SK-N-MC (cell line): ENCODE measurements around the gene EOLA1.
A peak's percentile ranks its signal among the peaks of the same experiment; 100 is the strongest.
"Not testable (repeated sequence)": the region's sequence is repeated elsewhere in the genome, so short reads cannot be mapped to it uniquely, and the experiment has no call there.

ENCODE experiments used
- DNase-seq: peaks from one replicate; pipeline ENCODE4 v3.0.0-alpha.2; 2011; ENCODE audit warnings: low read depth, low spot score
- H3K27ac ChIP-seq: fragments of 200-600 bp; sonication (generic); 2 replicates; pipeline ENCODE4 v1.5.1; 2016; ENCODE audit warnings: mixed run types
- H3K36me3 ChIP-seq: fragments of 200-600 bp; sonication (generic); 2 replicates; pipeline ENCODE4 v1.6.1; 2017; ENCODE audit warnings: antibody characterized with exemption, low read length, mixed read lengths; ENCODE audit not compliant: insufficient read depth
- H3K4me3 ChIP-seq: fragments of 200-600 bp; sonication (generic); 2 replicates; pipeline ENCODE4 v1.5.1; 2016
- H3K9ac ChIP-seq: fragments of 200-600 bp; sonication (generic); 2 replicates; pipeline ENCODE4 v1.8.0; 2017; ENCODE audit warnings: mixed run types, mixed read lengths; ENCODE audit not compliant: insufficient read length
- H3K9me3 ChIP-seq: fragments of 200-600 bp; sonication (generic); 2 replicates; pipeline ENCODE4 v1.6.1; 2017; ENCODE audit warnings: low read depth, mild to moderate bottlenecking, antibody characterized with exemption, low read length, moderate library complexity, mixed read lengths
- EZH2 ChIP-seq: fragments of 200-600 bp; sonication (generic); IDR thresholded peaks from one replicate; pipeline ENCODE4 v1.6.1; 2017; ENCODE audit warnings: antibody characterized with exemption
- FOXP2 ChIP-seq: optimal IDR thresholded peaks from 2 replicates; pipeline ENCODE3; 2011; ENCODE audit warnings: mild to moderate bottlenecking, moderate library complexity; ENCODE audit not compliant: insufficient read depth; ENCODE audit errors: extremely low read length, control extremely low read depth
- POLR2AphosphoS5 ChIP-seq: IDR thresholded peaks from 2 replicates; pipeline ENCODE4 v1.6.1; 2012; ENCODE audit warnings: mild to moderate bottlenecking, low read depth, low read length, borderline replicate concordance

EOLA1 gene

DNA sequence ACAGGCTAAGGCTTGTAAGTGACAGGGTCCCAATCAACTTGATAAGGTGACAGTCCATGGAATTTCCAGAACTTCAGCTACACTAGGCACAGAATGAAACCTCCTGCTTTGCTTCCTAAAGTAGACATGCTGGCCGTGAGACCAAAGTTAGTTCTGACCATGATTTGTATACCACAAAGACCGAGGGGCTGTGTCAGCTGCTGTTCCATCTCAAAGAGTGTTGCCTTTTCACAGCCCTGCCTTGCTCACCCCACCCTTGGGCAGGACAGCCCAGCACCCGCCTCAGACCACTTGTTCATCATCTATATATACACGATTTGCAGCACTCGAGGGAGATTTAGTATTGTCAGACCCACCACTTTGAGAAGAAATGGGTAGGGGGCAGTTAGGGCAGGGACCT is 41.0 kb upstream of the EOLA1 start:
- no peak overlapping the region for H3K27ac ChIP-seq
- H3K9ac ChIP-seq = no peak overlapping the region
- no peaks in the 10 kb centered on the region for H3K9me3 ChIP-seq
- TF ChIP-seq FOXP2 = no peak
- TF ChIP-seq EZH2 = no peak
- TF ChIP-seq POLR2AphosphoS5 = no peak
- peaks cover 8% of the 10 kb centered on the region; the same call in 1 of the 2 replicates for H3K36me3 ChIP-seq
- no peak for DNase-seq
- H3K4me3 ChIP-seq = no peak overlapping the region

DNA sequence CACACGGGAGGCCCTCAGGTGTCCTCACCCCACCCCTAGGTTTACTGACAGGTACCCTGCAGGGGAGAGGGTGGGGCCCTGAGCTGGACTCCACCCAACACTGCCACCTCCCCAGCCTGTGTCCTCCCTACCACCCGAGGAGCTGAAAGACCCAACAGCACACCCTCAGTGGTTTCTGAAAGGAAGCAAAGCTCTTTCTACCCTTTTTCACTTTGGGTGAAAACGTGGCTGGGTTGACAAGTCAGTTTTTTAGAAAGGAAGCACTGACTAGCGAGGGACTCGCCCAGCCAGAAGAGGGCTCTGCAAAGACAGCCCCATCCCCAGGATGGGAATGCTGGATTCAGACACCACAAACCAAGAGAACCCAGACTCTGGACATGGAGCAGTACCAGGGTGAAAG is 37.9 kb upstream of the EOLA1 start:
- H3K9me3 ChIP-seq, H3K4me3 ChIP-seq, H3K36me3 ChIP-seq, H3K27ac ChIP-seq, H3K9ac ChIP-seq, DNase-seq: not testable (repeated sequence)

DNA sequence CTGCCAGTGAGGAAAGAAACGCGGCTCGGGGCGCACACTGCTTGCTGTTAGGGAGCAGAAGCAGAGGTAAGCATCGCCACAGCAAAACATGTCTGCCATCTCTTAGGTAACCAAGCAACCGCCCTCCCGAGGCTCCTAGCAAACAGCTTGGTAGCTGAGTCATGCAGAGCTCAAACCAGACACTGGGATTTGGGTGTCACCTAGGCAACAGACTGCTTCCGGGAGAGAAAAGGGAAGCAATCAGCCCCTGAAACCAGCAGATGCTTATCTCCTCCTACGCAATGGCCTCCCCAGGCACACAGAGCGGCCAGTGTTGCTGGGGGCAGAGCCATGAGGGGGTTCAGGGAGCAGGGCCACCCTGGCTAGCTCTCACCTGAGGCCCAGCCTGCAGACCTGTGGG is 37.4 kb upstream of the EOLA1 start:
- not testable (repeated sequence) for DNase-seq, H3K4me3 ChIP-seq, H3K27ac ChIP-seq, H3K9ac ChIP-seq, H3K9me3 ChIP-seq, H3K36me3 ChIP-seq

DNA sequence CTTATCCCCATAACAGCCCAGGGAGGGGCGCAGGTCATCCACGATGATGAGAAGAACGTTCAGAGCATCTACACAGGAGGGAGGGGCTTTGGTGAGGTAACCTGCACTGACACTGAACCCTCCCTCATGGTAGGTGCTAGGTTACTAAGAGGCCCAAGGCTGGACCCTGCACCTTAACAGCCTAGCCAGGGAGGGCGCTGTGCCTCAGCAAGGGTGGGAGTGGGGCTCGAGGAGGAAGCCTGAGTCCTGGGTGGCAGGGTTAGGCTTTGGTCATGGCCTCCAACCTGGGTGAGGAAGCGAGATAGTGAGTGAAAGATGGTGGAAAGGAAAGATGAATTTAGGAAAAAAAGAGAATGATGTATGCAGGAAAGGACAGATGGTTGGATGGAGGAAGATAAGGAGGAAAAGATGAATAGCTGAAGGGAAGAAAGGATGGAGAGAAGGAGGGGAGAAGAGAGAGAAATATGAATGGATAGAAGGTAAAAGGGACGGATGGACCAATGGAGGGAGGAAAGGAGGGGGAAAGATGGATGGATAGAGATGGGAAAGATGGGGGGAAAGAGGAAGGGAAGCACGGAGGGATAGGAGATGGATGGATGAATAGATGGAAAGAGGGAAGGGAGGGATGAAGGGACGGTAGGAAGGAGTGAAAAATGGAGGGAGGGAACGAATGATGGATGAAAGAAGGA is 36.4 kb upstream of the EOLA1 start:
- Histone ChIP-seq H3K9ac (peak overlapping the region; percentile 45), H3K9me3 (no peaks in the 10 kb centered on the region), H3K4me3 (peak overlapping the region; percentile 77), H3K27ac (no peak overlapping the region), H3K36me3 (no peaks in the 10 kb centered on the region)
- TF ChIP-seq FOXP2 (no peak), POLR2AphosphoS5 (no peak), EZH2 (no peak)
- no peak for DNase-seq

DNA sequence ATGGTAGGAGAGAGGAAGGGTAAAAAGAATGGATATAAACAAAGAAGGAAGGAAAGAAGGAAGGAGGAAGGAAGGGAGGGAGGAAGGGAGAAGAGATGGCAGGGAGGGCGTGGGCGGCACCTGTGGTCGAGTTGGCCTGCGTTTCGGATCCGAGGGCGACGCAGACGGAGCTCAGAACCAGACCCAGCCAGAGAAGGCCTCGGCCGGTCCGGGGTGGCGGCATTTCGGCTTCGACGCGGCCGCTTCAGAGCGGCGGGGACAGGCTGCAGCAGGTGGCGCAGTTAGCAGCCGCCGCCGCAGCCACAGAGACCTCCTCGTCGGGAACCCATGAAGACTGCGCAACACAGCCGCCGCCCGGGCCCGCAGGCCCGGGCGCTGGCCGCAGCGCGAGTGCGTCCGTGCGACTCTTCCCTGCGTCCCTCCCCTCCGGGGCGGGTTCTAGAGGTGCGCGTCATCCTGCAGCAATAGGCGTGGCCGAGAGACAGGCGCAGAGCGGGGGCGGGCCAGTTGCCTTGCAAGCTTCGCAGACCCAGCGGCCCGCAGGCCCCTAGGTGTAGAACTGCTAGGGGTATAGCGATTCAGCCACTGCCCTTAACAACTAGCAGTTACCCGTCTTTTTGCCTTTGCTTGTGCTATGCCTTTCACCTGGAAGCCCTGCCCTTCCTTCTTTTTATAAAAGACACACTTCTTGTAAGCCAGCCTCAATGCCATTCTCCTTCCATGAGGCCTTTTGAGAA is 35.7 kb upstream of the EOLA1 start, which contains the start of gene IDS:
IDS (minus strand) TSS at position 392 of the 737 bp plus-strand sequence; CDS start at position 223, 169 bp downstream.
- peak within 1 kb of the TSS; percentile 45 for H3K9ac ChIP-seq
- H3K27ac ChIP-seq = no peak within 1 kb of the TSS
- peak within 1 kb of the TSS; percentile 77 for H3K4me3 ChIP-seq
- TF ChIP-seq EZH2 (no peak), FOXP2 (no peak), POLR2AphosphoS5 (peak; percentile 63)
- H3K9me3 ChIP-seq = no peaks in the 10 kb centered on the region
- no peaks in the 10 kb centered on the region for H3K36me3 ChIP-seq
- no peak for DNase-seq

DNA sequence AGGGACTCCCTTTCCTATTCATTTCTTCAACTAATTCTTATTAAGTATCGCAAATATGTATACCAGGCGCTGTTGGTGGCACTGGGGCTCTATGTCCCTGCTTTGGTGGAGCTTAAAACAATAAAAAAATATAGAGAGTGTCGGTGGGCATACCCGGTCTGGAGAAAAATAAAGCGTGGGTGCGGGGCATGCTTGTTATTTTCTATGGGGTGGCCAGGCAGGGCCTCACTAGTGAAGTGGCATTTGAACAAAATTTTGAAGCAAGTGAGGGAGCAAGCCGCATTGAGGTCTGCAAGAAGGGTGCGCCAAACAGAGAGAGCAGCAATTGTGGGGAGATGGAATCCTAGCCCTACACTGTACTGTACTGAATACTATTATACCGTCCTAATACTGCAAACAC is 35.1 kb upstream of the EOLA1 start:
- H3K27ac ChIP-seq = no peak overlapping the region
- DNase-seq = no peak

DNA sequence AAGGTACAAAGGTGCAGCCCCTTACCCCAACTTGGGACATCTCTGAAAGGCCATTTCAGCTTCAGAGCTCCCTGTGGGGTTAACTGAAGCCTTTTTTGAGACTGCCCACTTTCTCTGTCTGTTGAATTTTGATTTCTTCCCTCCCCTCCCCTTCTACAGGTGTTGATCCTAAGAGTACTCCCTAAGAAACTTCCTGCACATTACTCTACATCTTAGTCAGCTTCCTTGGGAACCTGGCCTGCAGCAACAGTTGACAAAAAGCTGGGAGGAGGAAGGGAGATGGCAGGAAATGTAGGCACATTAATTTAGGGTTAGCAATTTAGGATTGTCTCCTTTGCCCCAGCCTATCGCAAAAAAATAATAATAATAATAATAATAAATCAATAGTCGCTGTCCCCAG is 34.5 kb upstream of the EOLA1 start:
- H3K4me3 ChIP-seq = no peak overlapping the region
- no peak for TF ChIP-seq FOXP2
- no peak for TF ChIP-seq EZH2
- TF ChIP-seq POLR2AphosphoS5 = no peak
- no peak for DNase-seq
- no peak overlapping the region for H3K9ac ChIP-seq
- no peak overlapping the region for H3K27ac ChIP-seq
- no peaks in the 10 kb centered on the region for H3K36me3 ChIP-seq
- H3K9me3 ChIP-seq = no peaks in the 10 kb centered on the region

More for the DNA sequence above, 35.1 kb upstream of the EOLA1 start:
- H3K4me3 ChIP-seq = peak overlapping the region; percentile 77
- H3K9me3 ChIP-seq = no peaks in the 10 kb centered on the region
- TF ChIP-seq EZH2 (no peak), FOXP2 (no peak), POLR2AphosphoS5 (no peak)
- no peaks in the 10 kb centered on the region for H3K36me3 ChIP-seq
- no peak overlapping the region for H3K9ac ChIP-seq

DNA sequence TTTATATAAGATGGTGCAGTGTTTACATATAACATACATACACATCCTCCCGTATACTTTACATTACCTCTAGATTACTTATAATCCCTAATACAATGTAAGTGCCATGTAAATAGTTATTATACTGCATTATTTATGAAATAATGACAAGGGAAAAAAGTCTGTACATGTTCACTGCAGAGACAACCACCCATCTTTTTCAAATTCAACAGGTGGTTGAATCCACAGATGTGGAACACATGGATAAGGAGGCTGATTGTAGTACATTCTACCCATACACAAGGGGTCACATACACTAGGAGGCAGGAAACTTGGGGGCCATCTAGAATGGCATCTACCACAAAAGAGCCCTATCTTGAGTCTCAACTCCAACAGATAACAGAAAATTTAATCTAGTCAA is 32.3 kb upstream of the EOLA1 start:
- Histone ChIP-seq H3K36me3 (no peaks in the 10 kb centered on the region), H3K4me3 (no peak overlapping the region), H3K9me3 (no peaks in the 10 kb centered on the region), H3K9ac (no peak overlapping the region), H3K27ac (no peak overlapping the region)
- no peak for TF ChIP-seq EZH2
- TF ChIP-seq POLR2AphosphoS5 = no peak
- TF ChIP-seq FOXP2 = no peak
- no peak for DNase-seq

DNA sequence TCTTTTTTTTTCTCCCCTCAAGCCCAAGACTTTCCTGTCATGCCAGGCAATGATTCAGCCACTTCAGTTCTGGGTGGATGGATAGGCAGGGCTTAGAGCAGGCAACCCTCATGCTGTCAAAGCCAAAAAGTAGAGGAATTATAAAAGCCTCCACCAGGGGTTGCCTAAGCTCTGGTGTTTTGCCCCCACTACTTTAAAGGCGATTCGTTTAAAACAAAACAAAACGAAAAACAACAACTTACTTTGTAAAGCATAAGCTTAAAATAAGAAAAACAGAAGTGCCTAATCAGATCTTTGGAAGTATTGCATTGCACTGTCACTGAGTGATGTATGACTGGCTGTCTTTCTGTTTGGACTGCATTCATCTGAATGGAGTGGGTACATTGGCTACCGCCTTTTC is 30.4 kb upstream of the EOLA1 start:
- no peak for TF ChIP-seq FOXP2
- no peak for TF ChIP-seq POLR2AphosphoS5
- no peak for TF ChIP-seq EZH2
- no peak overlapping the region for H3K27ac ChIP-seq
- no peak overlapping the region for H3K9ac ChIP-seq
- H3K4me3 ChIP-seq = no peak overlapping the region
- no peaks in the 10 kb centered on the region for H3K9me3 ChIP-seq
- no peaks in the 10 kb centered on the region for H3K36me3 ChIP-seq
- DNase-seq = no peak
